C4-2B (cell line): ENCODE measurements around the gene SBNO2.
A peak's percentile ranks its signal among the peaks of the same experiment; 100 is the strongest.

Experiments
- ZFX ChIP-seq: fragments of 450-650 bp; IDR thresholded peaks from 2 replicates; pipeline ENCODE4 v1.6.1; 2017
- TF ChIP-seq, protein P1 (sequence below): fragments of 450-650 bp; conservative IDR thresholded peaks from 2 replicates; pipeline ENCODE4 v1.5.1; 2017; ENCODE audit warnings: mild to moderate bottlenecking

DNA sequence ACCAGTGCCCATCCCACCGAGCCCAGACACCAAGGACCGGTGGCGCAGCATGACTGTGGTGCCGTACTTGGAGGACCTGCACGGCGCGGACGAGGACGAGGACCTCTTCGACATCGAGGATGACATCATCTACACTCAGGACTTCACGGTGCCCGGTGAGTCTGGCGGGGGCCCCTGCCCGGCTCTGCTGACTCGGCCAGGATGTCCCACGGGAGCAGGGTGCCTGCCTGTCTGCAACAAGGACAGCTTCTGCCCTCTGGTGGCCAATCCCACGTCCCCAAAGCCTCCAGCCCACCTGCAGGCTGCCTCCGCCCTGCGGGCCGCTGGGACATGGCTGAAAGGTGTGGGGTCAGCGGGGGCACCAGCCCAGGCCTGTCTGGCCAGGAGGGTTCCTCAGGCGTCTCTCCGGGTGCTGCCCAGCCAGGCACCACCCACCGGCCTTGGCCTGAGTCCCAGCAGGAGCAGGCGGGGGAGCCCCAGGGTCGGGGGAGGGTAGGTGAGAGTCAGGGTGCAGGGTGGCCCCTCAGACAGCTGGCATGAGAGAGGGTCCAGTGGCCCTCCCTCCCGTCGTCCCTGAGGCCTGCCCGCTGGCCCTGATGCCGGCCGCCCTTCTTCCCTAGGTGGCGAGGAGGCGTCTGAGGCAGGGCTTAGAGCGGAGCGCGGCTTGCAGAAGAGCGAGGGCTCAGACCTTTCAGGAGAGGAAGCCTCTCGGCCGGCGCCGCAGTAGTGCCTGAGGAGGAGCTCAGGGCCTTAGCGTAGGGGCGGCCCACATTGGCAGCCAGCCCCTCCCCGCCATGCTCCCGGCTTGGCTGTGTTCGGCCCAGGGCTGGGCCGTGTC lies 49.2 kb upstream of the SBNO2 start:
- TF ChIP-seq, protein P1, sequence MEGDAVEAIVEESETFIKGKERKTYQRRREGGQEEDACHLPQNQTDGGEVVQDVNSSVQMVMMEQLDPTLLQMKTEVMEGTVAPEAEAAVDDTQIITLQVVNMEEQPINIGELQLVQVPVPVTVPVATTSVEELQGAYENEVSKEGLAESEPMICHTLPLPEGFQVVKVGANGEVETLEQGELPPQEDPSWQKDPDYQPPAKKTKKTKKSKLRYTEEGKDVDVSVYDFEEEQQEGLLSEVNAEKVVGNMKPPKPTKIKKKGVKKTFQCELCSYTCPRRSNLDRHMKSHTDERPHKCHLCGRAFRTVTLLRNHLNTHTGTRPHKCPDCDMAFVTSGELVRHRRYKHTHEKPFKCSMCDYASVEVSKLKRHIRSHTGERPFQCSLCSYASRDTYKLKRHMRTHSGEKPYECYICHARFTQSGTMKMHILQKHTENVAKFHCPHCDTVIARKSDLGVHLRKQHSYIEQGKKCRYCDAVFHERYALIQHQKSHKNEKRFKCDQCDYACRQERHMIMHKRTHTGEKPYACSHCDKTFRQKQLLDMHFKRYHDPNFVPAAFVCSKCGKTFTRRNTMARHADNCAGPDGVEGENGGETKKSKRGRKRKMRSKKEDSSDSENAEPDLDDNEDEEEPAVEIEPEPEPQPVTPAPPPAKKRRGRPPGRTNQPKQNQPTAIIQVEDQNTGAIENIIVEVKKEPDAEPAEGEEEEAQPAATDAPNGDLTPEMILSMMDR: peak; percentile 74
- TF ChIP-seq ZFX: no peak
